Liver (tissue), 9 donors: ENCODE results near the gene MAN2A2. TPM values are rescaled to one million over a fixed set of nuclear protein-coding genes. Genes with fewer than 3 reads are reported as not detected.

Experiments used
- DNase-seq: peaks from one replicate; pipeline ENCODE4 v3.0.0-alpha.2; 2017; ENCODE audit warnings: low spot score
- H3K27ac ChIP-seq, 2 donors: one replicate each; pipeline ENCODE4 v1.7.0; 2013; ENCODE audit warnings: inconsistent platforms in 2 of 2, low read length in 2 of 2, control low read depth in 1 of 2, low read depth in 1 of 2, mild to moderate bottlenecking in 1 of 2
- H3K27me3 ChIP-seq, 4 donors: one replicate each; pipeline versions ENCODE4 v1.6.1 to v1.7.0; 2013; ENCODE audit warnings: low read length in 3 of 4, inconsistent platforms in 1 of 4, mild to moderate bottlenecking in 1 of 4, moderate library complexity in 1 of 4; ENCODE audit not compliant: control insufficient read depth in 4 of 4, insufficient read depth in 4 of 4
- H3K36me3 ChIP-seq, 4 donors: one replicate each; pipeline versions ENCODE4 v1.6.1 to v1.7.0; 2013; ENCODE audit warnings: low read length in 3 of 4, mild to moderate bottlenecking in 3 of 4, low read depth in 1 of 4, moderate library complexity in 1 of 4; ENCODE audit not compliant: control insufficient read depth in 4 of 4, insufficient read depth in 3 of 4
- H3K4me1 ChIP-seq, 4 donors: one replicate each; pipeline versions ENCODE4 v1.6.1 to v1.7.0; 2013; ENCODE audit warnings: low read length in 3 of 4, mild to moderate bottlenecking in 3 of 4, moderate library complexity in 1 of 4; ENCODE audit not compliant: control insufficient read depth in 4 of 4, insufficient read depth in 4 of 4
- H3K4me3 ChIP-seq, 3 donors: one replicate each; pipeline versions ENCODE4 v1.6.1 to v1.7.0; 2013; ENCODE audit warnings: low read length in 3 of 3, control low read depth in 1 of 3, low read depth in 1 of 3, mild to moderate bottlenecking in 1 of 3
- H3K9ac ChIP-seq, 2 donors: one replicate each; pipeline ENCODE4 v1.7.0; 2013; ENCODE audit warnings: low read length in 2 of 2, mild to moderate bottlenecking in 2 of 2, moderate library complexity in 2 of 2, control low read depth in 1 of 2, low read depth in 1 of 2
- H3K9me3 ChIP-seq, 4 donors: one replicate each; pipeline versions ENCODE4 v1.6.1 to v1.7.0; 2013; ENCODE audit warnings: low read length in 3 of 4; ENCODE audit not compliant: control insufficient read depth in 4 of 4
- ATF3 ChIP-seq: IDR thresholded peaks from 2 replicates; pipeline ENCODE4 v1.6.1; 2016; ENCODE audit warnings: antibody characterized with exemption
- CTCF ChIP-seq: fragments of 150-350 bp; IDR thresholded peaks from 2 replicates; pipeline ENCODE4 v1.5.1; 2017; ENCODE audit warnings: improper control_type of control experiment, low read depth, low read length; ENCODE audit not compliant: missing input control
- EGR1 ChIP-seq, 2 donors: IDR thresholded peaks; 2 replicates each; pipeline ENCODE4 v1.6.1; 2016 to 2018; ENCODE audit warnings: antibody characterized with exemption in 2 of 2, low read depth in 2 of 2
- FOXA1 ChIP-seq: IDR thresholded peaks from 2 replicates; pipeline ENCODE4 v1.6.1; 2016; ENCODE audit warnings: antibody characterized with exemption
- FOXA2 ChIP-seq: IDR thresholded peaks from 2 replicates; pipeline ENCODE4 v1.6.1; 2016; ENCODE audit warnings: antibody characterized with exemption
- GABPA ChIP-seq, 2 donors: IDR thresholded peaks in 1 of 2; conservative IDR thresholded peaks in 1 of 2; 2 replicates each; pipeline ENCODE4 v1.6.1; 2016; ENCODE audit warnings: antibody characterized with exemption in 2 of 2, mild to moderate bottlenecking in 1 of 2, moderate library complexity in 1 of 2
- HNF4A ChIP-seq, 2 donors: conservative IDR thresholded peaks; 2 replicates each; pipeline ENCODE4 v1.6.1; 2016; ENCODE audit warnings: antibody characterized with exemption in 2 of 2, mild to moderate bottlenecking in 2 of 2
- HNF4G ChIP-seq: IDR thresholded peaks from 2 replicates; pipeline ENCODE4 v1.6.1; 2016; ENCODE audit warnings: antibody characterized with exemption
- JUND ChIP-seq, 2 donors: IDR thresholded peaks; 2 replicates each; pipeline ENCODE4 v1.6.1; 2016; ENCODE audit warnings: antibody characterized with exemption in 2 of 2
- NR2F2 ChIP-seq: IDR thresholded peaks from 2 replicates; pipeline ENCODE4 v1.6.1; 2016; ENCODE audit warnings: antibody characterized with exemption
- REST ChIP-seq: IDR thresholded peaks from 2 replicates; pipeline ENCODE4 v1.6.1; 2016; ENCODE audit warnings: antibody characterized with exemption, mild to moderate bottlenecking
- RXRA ChIP-seq, 2 donors: IDR thresholded peaks; 2 replicates each; pipeline ENCODE4 v1.6.1; 2017 to 2018; ENCODE audit warnings: antibody characterized with exemption in 2 of 2, mild to moderate bottlenecking in 1 of 2
- SP1 ChIP-seq: IDR thresholded peaks from 2 replicates; pipeline ENCODE4 v1.6.1; 2018; ENCODE audit warnings: antibody characterized with exemption, mild to moderate bottlenecking
- TAF1 ChIP-seq: conservative IDR thresholded peaks from 2 replicates; pipeline ENCODE4 v1.6.1; 2016; ENCODE audit warnings: antibody characterized with exemption, mild to moderate bottlenecking
- ZBTB33 ChIP-seq: IDR thresholded peaks from 2 replicates; pipeline ENCODE4 v1.6.1; 2016; ENCODE audit warnings: antibody characterized with exemption
- WGBS: extraction: QIAGEN DNeasy Blood & Tissue Kit; methylation state at CpG from one replicate; pipeline ENCODE4 v1.1.7; 2013; 5-methylcytosine and 5-hydroxymethylcytosine counted together
- polyA plus RNA-seq, 2 donors: library from polyadenylated mRNA; stranded (reverse) in 1 of 2; unstranded in 1 of 2; fragments of 200-250 nt in 1 of 2; fragments of >200 nt in 1 of 2; fragmentation: Nextera tagmentation in 1 of 2; extraction: Ambion mirVana in 1 of 2; gene quantifications; one replicate each; pipeline versions ENCODE4 v1.2.1 to v1.2.3, GENCODE V29; 2013 to 2015
- total RNA-seq, 2 donors: library from RNA; depleted of rRNA; stranded (reverse); fragments of >200 nt; gene quantifications; one replicate each; pipeline ENCODE4 v1.2.3, GENCODE V29; 2014
- donor health status: healthy.
- donor health status: healthy.
- donor health status: healthy.
- donor health status: healthy.
- donor health status: healthy.

Gene MAN2A2
- total and polyA plus RNA-seq, 4 donors: 17.3 to 111 (median 50.9) TPM

- WGBS: 1% methylated on average over 65 of the region's 65 CpGs
- peaks cover 2 to 38% (median 30%) of the 10 kb centered on the region in 4 donors for H3K4me1 ChIP-seq
These were observed 32.0 kb downstream of the MAN2A2 start, which contains the start of gene UNC45A for GRCh38 chr15:90934949-90935751. Gene UNC45A (plus strand): TSS chr15:90935285. CDS start chr15:90935325, 40 bp downstream.

GRCh38 chr15:90936823-90937222 lies 33.7 kb downstream of the MAN2A2 start:
- no peak overlapping the region for H3K27ac ChIP-seq
- TF ChIP-seq NR2F2 (no peak), RXRA (IDR thresholded peaks at IDR 0.05) (no peak), HNF4A (conservative IDR thresholded peaks at IDR 0.05) (no peak), JUND (IDR thresholded peaks at IDR 0.05) (no peak), ATF3 (no peak), CTCF (no peak), GABPA (IDR thresholded peaks at IDR 0.05 in 1 of 2, conservative IDR thresholded peaks at IDR 0.05 in 1 of 2) (no peak), EGR1 (IDR thresholded peaks at IDR 0.05; ENCODE audit: low read depth in 2 of 2) (no peak), SP1 (no peak), FOXA1 (no peak), TAF1 (no peak), REST (no peak)
- no peak overlapping the region for H3K4me3 ChIP-seq
- 93% methylated on average over 1 of the region's 1 CpG for WGBS
- DNase-seq: no peak
- H3K4me1 ChIP-seq: peaks cover 2 to 24% (median 18%) of the 10 kb centered on the region in 4 donors
- peaks cover 10 to 23% (median 15%) of the 10 kb centered on the region in 4 donors for H3K36me3 ChIP-seq
- H3K9ac ChIP-seq: no peak overlapping the region
- no peaks in the 10 kb centered on the region for H3K9me3 ChIP-seq
- no peaks in the 10 kb centered on the region for H3K27me3 ChIP-seq

More at GRCh38 chr15:90934949-90935751, 32.0 kb downstream of the MAN2A2 start, which contains the start of gene UNC45A:
- H3K9ac ChIP-seq: peak within 1 kb of the TSS; percentile 48 to 78
- TF ChIP-seq FOXA2: no peak
- no peak for TF ChIP-seq ZBTB33
- TF ChIP-seq HNF4A (conservative IDR thresholded peaks at IDR 0.05): peak in 1 of 2 donors; percentile 6
- no peak for TF ChIP-seq HNF4G
- no peaks in the 10 kb centered on the region for H3K9me3 ChIP-seq
- peak within 1 kb of the TSS; percentile 53 to 68 for H3K27ac ChIP-seq
- DNase-seq: peak; percentile 96
- no peaks in the 10 kb centered on the region for H3K27me3 ChIP-seq
- peak within 1 kb of the TSS; percentile 36 to 55 (median 44) for H3K4me3 ChIP-seq
- H3K36me3 ChIP-seq: peaks cover 3 to 11% (median 6%) of the 10 kb centered on the region in 4 donors
